ENCODE measurements around the gene AMH.

DNA sequence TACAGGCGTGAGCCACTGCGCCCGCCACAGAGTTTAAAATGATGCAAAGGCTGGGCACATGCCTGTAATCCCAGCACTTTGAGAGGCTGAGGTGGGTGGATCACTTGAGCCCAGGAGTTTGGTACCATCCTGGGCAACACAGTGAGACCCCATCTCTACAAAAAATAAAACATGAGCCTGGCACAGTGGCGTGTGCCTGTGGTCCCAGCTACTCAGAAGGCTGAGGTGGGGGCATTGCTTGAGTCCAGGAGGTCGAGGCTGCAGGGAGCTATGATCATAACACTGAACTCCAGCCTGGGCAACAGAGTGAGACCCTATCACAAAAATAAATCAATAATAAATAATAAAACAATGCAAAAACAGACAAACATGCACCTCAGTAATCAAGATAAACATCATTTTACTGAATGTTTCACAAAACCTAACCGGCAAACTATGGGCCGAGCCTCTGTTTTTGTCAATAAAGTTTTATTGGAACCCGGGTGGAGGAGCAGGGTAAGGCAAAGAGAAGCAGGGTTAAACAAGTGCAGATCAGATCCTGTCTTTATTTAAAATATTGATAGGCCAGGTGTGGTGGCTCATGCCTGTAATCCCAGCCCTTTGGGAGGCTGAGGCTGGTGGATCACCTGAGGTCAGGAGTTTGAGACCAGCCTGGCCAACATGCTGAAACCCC is 34.8 kb downstream of the AMH start:
- TF ChIP-seq POLR2AphosphoS5 (IDR thresholded peaks at IDR 0.05): no peak
- TF ChIP-seq POLR2A (IDR thresholded peaks at IDR 0.05): no peak
- TF ChIP-seq, protein P1, sequence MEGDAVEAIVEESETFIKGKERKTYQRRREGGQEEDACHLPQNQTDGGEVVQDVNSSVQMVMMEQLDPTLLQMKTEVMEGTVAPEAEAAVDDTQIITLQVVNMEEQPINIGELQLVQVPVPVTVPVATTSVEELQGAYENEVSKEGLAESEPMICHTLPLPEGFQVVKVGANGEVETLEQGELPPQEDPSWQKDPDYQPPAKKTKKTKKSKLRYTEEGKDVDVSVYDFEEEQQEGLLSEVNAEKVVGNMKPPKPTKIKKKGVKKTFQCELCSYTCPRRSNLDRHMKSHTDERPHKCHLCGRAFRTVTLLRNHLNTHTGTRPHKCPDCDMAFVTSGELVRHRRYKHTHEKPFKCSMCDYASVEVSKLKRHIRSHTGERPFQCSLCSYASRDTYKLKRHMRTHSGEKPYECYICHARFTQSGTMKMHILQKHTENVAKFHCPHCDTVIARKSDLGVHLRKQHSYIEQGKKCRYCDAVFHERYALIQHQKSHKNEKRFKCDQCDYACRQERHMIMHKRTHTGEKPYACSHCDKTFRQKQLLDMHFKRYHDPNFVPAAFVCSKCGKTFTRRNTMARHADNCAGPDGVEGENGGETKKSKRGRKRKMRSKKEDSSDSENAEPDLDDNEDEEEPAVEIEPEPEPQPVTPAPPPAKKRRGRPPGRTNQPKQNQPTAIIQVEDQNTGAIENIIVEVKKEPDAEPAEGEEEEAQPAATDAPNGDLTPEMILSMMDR (IDR thresholded peaks at IDR 0.05): no peak

All from upper lobe of left lung (tissue), 4 donors.